Measurements from ENCODE around the gene LGR4. TPM values are rescaled to one million over a fixed set of nuclear protein-coding genes. Genes with fewer than 3 reads are reported as not detected.

Gene LGR4
- total RNA-seq, 6 experiments from 2014 or later: 13.9 to 20.2 (median 17.7) TPM

- Mint-ChIP-seq H3K36me3 (ENCODE audit: low read depth) (no peaks in the 10 kb centered on the region; the same call in 1 of the 2 replicates), H3K27ac (no peak overlapping the region), H3K4me1 (ENCODE audit: low read depth) (peaks cover 7% of the 10 kb centered on the region; the same call in 1 of the 2 replicates), H3K4me3 (no peak overlapping the region), H3K27me3 (ENCODE audit: insufficient read depth) (no peaks in the 10 kb centered on the region), H3K9me3 (no peaks in the 10 kb centered on the region)
- no peak for DNase-seq
- TF ChIP-seq CTCF (IDR thresholded peaks at IDR 0.05): no peak
Measured at GRCh38 chr11:27373392-27373791, 99.2 kb downstream of the LGR4 start.

GRCh38 chr11:27372164-27372563 lies 100.4 kb downstream of the LGR4 start:
- Mint-ChIP-seq H3K9me3 (no peaks in the 10 kb centered on the region), H3K27me3 (ENCODE audit: insufficient read depth) (no peaks in the 10 kb centered on the region), H3K27ac (no peak overlapping the region), H3K36me3 (ENCODE audit: low read depth) (peaks cover 10% of the 10 kb centered on the region; the same call in 1 of the 2 replicates), H3K4me3 (no peak overlapping the region), H3K4me1 (ENCODE audit: low read depth) (peaks cover 7% of the 10 kb centered on the region; the same call in 1 of the 2 replicates)
- DNase-seq: no peak
- TF ChIP-seq CTCF (IDR thresholded peaks at IDR 0.05): no peak

GRCh38 chr11:27371489-27371888 lies 101.1 kb downstream of the LGR4 start:
- Mint-ChIP-seq H3K36me3 (ENCODE audit: low read depth) (peaks cover 10% of the 10 kb centered on the region; the same call in 1 of the 2 replicates), H3K4me1 (ENCODE audit: low read depth) (peaks cover 7% of the 10 kb centered on the region; the same call in 1 of the 2 replicates), H3K27me3 (ENCODE audit: insufficient read depth) (no peaks in the 10 kb centered on the region), H3K9me3 (no peaks in the 10 kb centered on the region), H3K27ac (no peak overlapping the region), H3K4me3 (no peak overlapping the region)
- no peak for TF ChIP-seq CTCF (IDR thresholded peaks at IDR 0.05)
- no peak for DNase-seq

- Mint-ChIP-seq H3K27ac (no peak overlapping the region; the same call in 1 of the 2 replicates), H3K27me3 (ENCODE audit: insufficient read depth) (no peaks in the 10 kb centered on the region), H3K4me1 (ENCODE audit: low read depth) (peaks cover 7% of the 10 kb centered on the region; the same call in 1 of the 2 replicates), H3K36me3 (ENCODE audit: low read depth) (peaks cover 10% of the 10 kb centered on the region; the same call in 1 of the 2 replicates), H3K9me3 (no peaks in the 10 kb centered on the region), H3K4me3 (no peak overlapping the region)
- TF ChIP-seq CTCF (IDR thresholded peaks at IDR 0.05): no peak
- DNase-seq: no peak
Measured at GRCh38 chr11:27370374-27370773, 102.2 kb downstream of the LGR4 start.

- DNase-seq: no peak
- Mint-ChIP-seq H3K9me3 (no peaks in the 10 kb centered on the region), H3K27me3 (ENCODE audit: insufficient read depth) (no peaks in the 10 kb centered on the region), H3K27ac (no peak overlapping the region), H3K4me3 (no peak overlapping the region), H3K36me3 (ENCODE audit: low read depth) (peaks cover 10% of the 10 kb centered on the region; the same call in 1 of the 2 replicates), H3K4me1 (ENCODE audit: low read depth) (peaks cover 16% of the 10 kb centered on the region)
- no peak for TF ChIP-seq CTCF (IDR thresholded peaks at IDR 0.05)
Measured at GRCh38 chr11:27367881-27368280, 104.7 kb downstream of the LGR4 start.
